Endometrial microvascular endothelial cells (primary cell): ENCODE data around the gene KIFC3. TPM values are rescaled to one million over a fixed set of nuclear protein-coding genes. Genes with fewer than 3 reads are reported as not detected.
"Not testable (repeated sequence)": the region's sequence is repeated elsewhere in the genome, so short reads cannot be mapped to it uniquely, and the experiment has no call there.

Experiments
- in situ Hi-C: cut with HindIII; loops from 2 replicates; pipeline ENCODE4 v1.10.0; 2017; ENCODE audit warnings: low sequenced_read_pairs, low pct_unique_long_range_greater_than_20kb; ENCODE audit errors: inconsistent ontology term
- total RNA-seq: library from RNA; depleted of rRNA; stranded (reverse); fragments of >200 nt; gene quantifications from one replicate; pipeline ENCODE4 v1.2.3, GENCODE V29; 2015; ENCODE audit errors: inconsistent ontology term

The KIFC3 gene
- total RNA-seq, 1 donor from 2014 or later: 47.7 TPM

- in situ Hi-C loops: loop anchor here (25.0 kb wide), 1 partner anchor 236 kb away; a partner anchor contains a TSS
Measured at GRCh38 chr16:57750796-57751538, 51.3 kb downstream of the KIFC3 start.

GRCh38 chr16:57749856-57750452 is 52.3 kb downstream of the KIFC3 start:
- in situ Hi-C loops: loop anchor here (25.0 kb wide), 1 partner anchor 237 kb away; a partner anchor contains a TSS

GRCh38 chr16:57749101-57749692 is 53.1 kb downstream of the KIFC3 start:
- in situ Hi-C loops: no loop called here

GRCh38 chr16:57748596-57748995 is 53.7 kb downstream of the KIFC3 start:
- in situ Hi-C loops: no loop called here

- in situ Hi-C loops: no loop called here
Measured at GRCh38 chr16:57747996-57748395, 54.3 kb downstream of the KIFC3 start.

- in situ Hi-C loops: no loop called here
Measured at GRCh38 chr16:57747496-57747895, 54.8 kb downstream of the KIFC3 start.

- in situ Hi-C loops: no loop called here
Measured at GRCh38 chr16:57747091-57747490, 55.2 kb downstream of the KIFC3 start.

GRCh38 chr16:57746316-57746715 is 56.0 kb downstream of the KIFC3 start:
- in situ Hi-C loops: not testable (repeated sequence)

- in situ Hi-C loops: no loop called here
Measured at GRCh38 chr16:57745768-57746167, 56.5 kb downstream of the KIFC3 start.

- in situ Hi-C loops: no loop called here
Measured at GRCh38 chr16:57744642-57744903, 57.7 kb downstream of the KIFC3 start.

GRCh38 chr16:57743886-57744641 is 58.2 kb downstream of the KIFC3 start:
- in situ Hi-C loops: no loop called here

- in situ Hi-C loops: no loop called here
Measured at GRCh38 chr16:57743458-57743857, 58.8 kb downstream of the KIFC3 start.

GRCh38 chr16:57742543-57742942 is 59.7 kb downstream of the KIFC3 start:
- in situ Hi-C loops: no loop called here

- in situ Hi-C loops: no loop called here
Measured at GRCh38 chr16:57741660-57742191, 60.6 kb downstream of the KIFC3 start.

- in situ Hi-C loops: no loop called here
Measured at GRCh38 chr16:57740423-57741071, 61.7 kb downstream of the KIFC3 start.

- in situ Hi-C loops: no loop called here
Measured at GRCh38 chr16:57739756-57740422, 62.4 kb downstream of the KIFC3 start.

- in situ Hi-C loops: no loop called here
Measured at GRCh38 chr16:57738844-57739243, 63.4 kb downstream of the KIFC3 start.
